MM.1S (cell line): ENCODE measurements around the gene RPL18A.

Source experiments
- EZH2 ChIP-seq: fragments of 300-600 bp; sonication (generic); optimal IDR thresholded peaks from 2 replicates; pipeline ENCODE3; 2017; ENCODE audit warnings: low read depth, mild to moderate bottlenecking, antibody characterized with exemption, low read length, mixed read lengths
- TF ChIP-seq, protein P1 (sequence below): fragments of 300-600 bp; sonication (generic); IDR thresholded peaks from 2 replicates; pipeline ENCODE4 v1.5.1; 2016; ENCODE audit warnings: antibody characterized with exemption, low read length, mixed read lengths

DNA sequence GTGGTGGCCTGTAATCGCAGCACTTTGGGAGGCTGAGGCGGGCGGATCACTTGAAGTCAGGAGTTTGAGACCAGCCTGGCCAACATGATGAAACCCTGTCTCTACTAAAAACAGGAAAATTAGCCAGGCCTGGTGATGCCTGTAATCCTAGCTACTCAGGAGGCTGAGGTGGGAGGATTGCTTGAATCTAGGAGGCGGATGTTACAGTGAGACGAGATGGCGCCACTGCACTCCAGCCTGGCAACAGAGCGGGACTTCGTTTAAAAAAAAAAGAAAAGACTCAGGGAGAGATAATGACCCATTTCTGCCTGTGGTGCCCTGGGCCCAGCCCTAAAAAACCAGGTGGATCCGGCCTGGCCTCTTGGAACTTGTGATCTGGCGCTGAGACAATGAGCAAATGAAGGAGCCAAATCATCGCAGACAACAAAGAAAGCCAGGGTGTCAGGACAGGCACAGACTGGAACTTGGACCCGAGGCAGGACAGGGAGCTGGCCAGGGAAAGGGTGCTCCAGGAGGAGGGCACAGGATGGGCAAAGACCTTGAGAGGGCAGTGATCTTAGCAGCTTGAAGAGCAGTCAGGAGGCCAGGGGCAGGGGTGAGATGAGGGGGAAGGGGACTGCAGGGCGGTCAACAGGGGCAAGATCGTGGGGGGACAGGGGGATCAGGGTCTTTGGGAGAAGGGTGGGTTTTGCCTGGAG is 11.0 kb upstream of the RPL18A start:
- TF ChIP-seq, protein P1, sequence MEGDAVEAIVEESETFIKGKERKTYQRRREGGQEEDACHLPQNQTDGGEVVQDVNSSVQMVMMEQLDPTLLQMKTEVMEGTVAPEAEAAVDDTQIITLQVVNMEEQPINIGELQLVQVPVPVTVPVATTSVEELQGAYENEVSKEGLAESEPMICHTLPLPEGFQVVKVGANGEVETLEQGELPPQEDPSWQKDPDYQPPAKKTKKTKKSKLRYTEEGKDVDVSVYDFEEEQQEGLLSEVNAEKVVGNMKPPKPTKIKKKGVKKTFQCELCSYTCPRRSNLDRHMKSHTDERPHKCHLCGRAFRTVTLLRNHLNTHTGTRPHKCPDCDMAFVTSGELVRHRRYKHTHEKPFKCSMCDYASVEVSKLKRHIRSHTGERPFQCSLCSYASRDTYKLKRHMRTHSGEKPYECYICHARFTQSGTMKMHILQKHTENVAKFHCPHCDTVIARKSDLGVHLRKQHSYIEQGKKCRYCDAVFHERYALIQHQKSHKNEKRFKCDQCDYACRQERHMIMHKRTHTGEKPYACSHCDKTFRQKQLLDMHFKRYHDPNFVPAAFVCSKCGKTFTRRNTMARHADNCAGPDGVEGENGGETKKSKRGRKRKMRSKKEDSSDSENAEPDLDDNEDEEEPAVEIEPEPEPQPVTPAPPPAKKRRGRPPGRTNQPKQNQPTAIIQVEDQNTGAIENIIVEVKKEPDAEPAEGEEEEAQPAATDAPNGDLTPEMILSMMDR: no peak
- no peak for TF ChIP-seq EZH2
